Ovary (tissue), 9 donors: Measurements from ENCODE around the gene LIFR. TPM values are rescaled to one million over a fixed set of nuclear protein-coding genes. Genes with fewer than 3 reads are reported as not detected.
"Not testable (repeated sequence)": the region's sequence is repeated elsewhere in the genome, so short reads cannot be mapped to it uniquely, and the experiment has no call there.

Experiments
- DNase-seq, 5 donors: peaks; one replicate each; pipeline ENCODE4 v3.0.0-alpha.2; 2019 to 2020
- H3K27ac ChIP-seq, 2 donors: fragments of 200-600 bp; one replicate each; pipeline versions ENCODE4 v1.5.1 to v1.8.0; 2019 to 2022
- H3K27me3 ChIP-seq: fragments of 200-600 bp; one replicate; pipeline ENCODE4 v1.8.0; 2022
- H3K36me3 ChIP-seq: fragments of 200-600 bp; sonication (generic); one replicate; pipeline ENCODE4 v1.5.1; 2019
- H3K4me1 ChIP-seq: one replicate; pipeline ENCODE4 v1.8.1; 2013; ENCODE audit warnings: mild to moderate bottlenecking, moderate library complexity; ENCODE audit not compliant: insufficient read depth
- H3K4me3 ChIP-seq: fragments of 200-600 bp; sonication (generic); one replicate; pipeline ENCODE4 v1.5.1; 2017
- H3K9me3 ChIP-seq, 2 donors: fragments of 200-600 bp in 1 of 2; sonication (generic) in 1 of 2; one replicate each; pipeline versions ENCODE4 v1.5.1 to v1.8.1; 2013 to 2019; ENCODE audit warnings: mild to moderate bottlenecking in 1 of 2, moderate library complexity in 1 of 2
- EP300 ChIP-seq: sonication (generic); formaldehyde crosslinking; IDR thresholded peaks from one replicate; pipeline ENCODE4 v1.6.1; 2017; ENCODE audit warnings: antibody characterized with exemption
- POLR2A ChIP-seq: fragments of 450-650 bp; IDR thresholded peaks from one replicate; pipeline ENCODE4 v1.6.1; 2017; ENCODE audit warnings: antibody characterized with exemption, mild to moderate bottlenecking, moderate library complexity
- WGBS, 3 donors: extraction: QIAGEN DNeasy Blood & Tissue Kit in 1 of 3; methylation state at CpG; one replicate each; pipeline versions ENCODE4 v1.1.5 to v1.1.7; 2013 to 2017; 5-methylcytosine and 5-hydroxymethylcytosine counted together
- intact Hi-C, 4 donors: fragments of 100-400 bp; cut with DNase I; formaldehyde crosslinking; loops; one replicate each; pipeline versions ENCODE4 v1.11.0 to v1.15.1; 2022 to 2023
- polyA plus RNA-seq, 2 donors: library from polyadenylated mRNA; stranded (reverse); fragments of 200-250 nt in 1 of 2; fragments of 350-450 nt in 1 of 2; fragmentation: Illumina TruSeq in 1 of 2; extraction: RNeasy Lipid Tissue Mini Kit (QIAGEN cat#74804) in 1 of 2; gene quantifications; one replicate each; pipeline ENCODE4 v1.2.3, GENCODE V29; 2013 to 2014
- total RNA-seq, 7 donors: library from RNA; depleted of rRNA in 2 of 7; stranded (reverse); fragments of >200 nt in 2 of 7; fragmentation: NEBNext Ultra II Directional in 3 of 7; extraction: Animal tissue kit (Norgen Biotek cat#: 25700) in 3 of 7; gene quantifications; one replicate each; pipeline versions ENCODE4 v1.1.0 to v1.2.4, GENCODE V29; 2016 to 2023
- TF ChIP-seq, protein P1 (sequence below), 3 donors: fragments of 450-650 bp in 2 of 3; fragments of 200-600 bp in 1 of 3; IDR thresholded peaks; one replicate each; pipeline versions ENCODE4 v1.5.1 to v1.8.0; 2016 to 2022; ENCODE audit warnings: antibody characterized with exemption in 3 of 3, mild to moderate bottlenecking in 1 of 3
- donor health status: DM: no; HTN: no; CAD: no; lungs with moderate emphysema.
- donor health status: DM: no; HTN: no; CAD: no.
- donor health status: Bipolar disorder and iron deficiency.
- donor health status: DM: yes; HTN: yes; CAD: no.
- donor health status: DM: no; HTN: no; CAD: no.
- donor health status: DM: yes; HTN: yes; CAD: no.

The LIFR gene
- total and polyA plus RNA-seq, 9 donors, result 17.3 to 143 (median 89.3) TPM

DNA sequence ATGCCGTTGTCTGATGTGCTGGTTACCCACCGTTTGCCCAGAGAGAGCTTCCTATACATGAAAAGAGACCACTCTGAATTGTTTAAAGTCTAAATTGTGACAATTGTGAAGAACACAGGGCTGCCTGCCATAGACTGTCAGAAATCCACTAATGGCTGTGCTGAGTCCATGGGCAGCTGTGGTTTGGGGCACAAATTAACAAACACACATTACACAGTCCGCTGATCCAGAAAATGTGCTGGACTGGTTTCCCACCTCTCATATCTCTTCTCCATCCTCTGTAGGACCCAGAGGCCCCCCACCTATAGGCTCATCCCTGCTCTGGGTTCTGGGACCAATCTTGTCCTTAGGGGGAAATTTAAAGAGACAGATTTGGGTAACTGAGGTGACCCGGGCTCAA lies 19.0 kb upstream of the LIFR start:
- 90 to 91% (median 91%) methylated on average over 4 of the region's 4 CpGs for WGBS, 3 donors
- H3K4me1 ChIP-seq, result no peaks in the 10 kb centered on the region
- H3K27ac ChIP-seq, result no peak overlapping the region
- TF ChIP-seq POLR2A, result no peak
- DNase-seq, result no peak
- no peak overlapping the region for H3K4me3 ChIP-seq
- no peaks in the 10 kb centered on the region for H3K36me3 ChIP-seq
- H3K27me3 ChIP-seq, result no peaks in the 10 kb centered on the region
- no peaks in the 10 kb centered on the region for H3K9me3 ChIP-seq
- intact Hi-C loops, result no loop called here

DNA sequence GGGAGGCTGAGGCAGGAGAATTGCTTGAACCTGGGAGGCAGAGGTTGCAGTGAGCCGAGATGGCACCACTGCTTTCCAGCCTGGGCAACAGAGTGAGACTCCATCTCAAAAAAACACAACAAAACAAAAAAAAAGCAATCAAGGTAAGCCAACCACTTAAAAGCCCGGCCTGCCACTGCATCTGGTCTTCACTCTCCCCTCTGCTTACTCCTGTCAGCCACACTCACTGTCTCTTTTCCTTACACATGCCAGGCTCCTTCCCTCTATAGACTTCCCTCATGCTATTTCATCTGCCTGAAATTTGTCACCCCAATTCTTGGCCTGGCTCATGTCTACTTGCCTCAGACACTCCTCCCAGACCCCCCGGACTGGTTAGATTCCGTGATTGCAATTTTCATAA lies 17.6 kb upstream of the LIFR start:
- WGBS, 3 donors, result 95% methylated on average over 4 of the region's 4 CpGs
- no peak for DNase-seq
- Histone ChIP-seq H3K27ac (no peak overlapping the region), H3K27me3 (no peaks in the 10 kb centered on the region), H3K36me3 (no peaks in the 10 kb centered on the region), H3K9me3 (no peaks in the 10 kb centered on the region), H3K4me3 (no peak overlapping the region), H3K4me1 (no peaks in the 10 kb centered on the region)
- intact Hi-C loops, result no loop called here
- TF ChIP-seq POLR2A (no peak), EP300 (no peak)
- TF ChIP-seq, protein P1, sequence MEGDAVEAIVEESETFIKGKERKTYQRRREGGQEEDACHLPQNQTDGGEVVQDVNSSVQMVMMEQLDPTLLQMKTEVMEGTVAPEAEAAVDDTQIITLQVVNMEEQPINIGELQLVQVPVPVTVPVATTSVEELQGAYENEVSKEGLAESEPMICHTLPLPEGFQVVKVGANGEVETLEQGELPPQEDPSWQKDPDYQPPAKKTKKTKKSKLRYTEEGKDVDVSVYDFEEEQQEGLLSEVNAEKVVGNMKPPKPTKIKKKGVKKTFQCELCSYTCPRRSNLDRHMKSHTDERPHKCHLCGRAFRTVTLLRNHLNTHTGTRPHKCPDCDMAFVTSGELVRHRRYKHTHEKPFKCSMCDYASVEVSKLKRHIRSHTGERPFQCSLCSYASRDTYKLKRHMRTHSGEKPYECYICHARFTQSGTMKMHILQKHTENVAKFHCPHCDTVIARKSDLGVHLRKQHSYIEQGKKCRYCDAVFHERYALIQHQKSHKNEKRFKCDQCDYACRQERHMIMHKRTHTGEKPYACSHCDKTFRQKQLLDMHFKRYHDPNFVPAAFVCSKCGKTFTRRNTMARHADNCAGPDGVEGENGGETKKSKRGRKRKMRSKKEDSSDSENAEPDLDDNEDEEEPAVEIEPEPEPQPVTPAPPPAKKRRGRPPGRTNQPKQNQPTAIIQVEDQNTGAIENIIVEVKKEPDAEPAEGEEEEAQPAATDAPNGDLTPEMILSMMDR (IDR thresholded peaks at IDR 0.05), result no peak

DNA sequence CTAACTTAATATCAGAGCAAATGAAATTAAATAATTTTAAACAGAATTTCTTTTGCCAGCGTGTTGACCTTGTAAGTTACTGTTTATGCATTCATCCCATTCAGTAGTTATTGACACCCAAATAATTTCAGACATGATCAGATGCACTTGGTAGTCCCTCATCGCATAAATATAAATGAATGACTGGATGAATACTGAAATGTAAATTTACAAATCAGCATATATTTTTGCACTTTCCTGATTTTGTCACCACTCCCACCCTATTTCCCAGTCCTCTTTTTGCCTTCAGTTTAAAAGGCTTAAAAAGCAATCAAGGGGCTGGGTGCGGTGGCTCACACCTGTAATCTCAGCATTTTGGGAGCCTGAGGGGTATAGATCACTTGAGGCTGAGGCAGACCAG lies 17.1 kb upstream of the LIFR start:
- TF ChIP-seq, protein P1 (IDR thresholded peaks at IDR 0.05), result no peak
- TF ChIP-seq POLR2A (no peak), EP300 (no peak)
- H3K36me3 ChIP-seq, result no peaks in the 10 kb centered on the region
- H3K4me1 ChIP-seq, result no peaks in the 10 kb centered on the region
- intact Hi-C loops, result no loop called here
- no peaks in the 10 kb centered on the region for H3K27me3 ChIP-seq
- H3K27ac ChIP-seq, result no peak overlapping the region
- no peak for DNase-seq
- 93% methylated on average over 3 of the region's 3 CpGs for WGBS, 3 donors
- H3K4me3 ChIP-seq, result no peak overlapping the region
- no peaks in the 10 kb centered on the region for H3K9me3 ChIP-seq

DNA sequence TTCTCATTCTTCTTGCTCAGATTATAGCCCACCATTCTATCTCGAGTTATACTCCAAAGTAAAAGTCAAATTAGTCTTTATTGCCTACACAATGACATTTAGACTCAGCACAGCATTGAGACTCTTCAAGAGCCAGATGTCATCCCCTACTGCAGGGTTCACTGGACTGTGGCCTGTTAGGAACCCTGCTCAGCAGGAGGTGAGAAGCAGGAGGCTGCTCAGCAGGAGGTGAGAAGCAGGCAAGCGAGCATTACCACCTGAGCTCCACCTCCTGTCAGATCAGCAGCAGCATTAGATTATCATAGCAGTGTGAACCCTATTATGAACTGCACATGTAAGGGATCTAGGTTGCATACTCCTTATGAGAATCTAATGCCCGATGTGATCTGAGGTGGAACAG lies 12.7 kb upstream of the LIFR start:
- no peak overlapping the region for H3K27ac ChIP-seq
- H3K9me3 ChIP-seq, result no peaks in the 10 kb centered on the region
- H3K27me3 ChIP-seq, result no peaks in the 10 kb centered on the region
- DNase-seq, result no peak
- no peaks in the 10 kb centered on the region for H3K4me1 ChIP-seq
- no peaks in the 10 kb centered on the region for H3K36me3 ChIP-seq
- TF ChIP-seq POLR2A, result no peak
- TF ChIP-seq EP300, result no peak
- TF ChIP-seq, protein P1 (IDR thresholded peaks at IDR 0.05), result no peak
- 89 to 93% (median 91%) methylated on average over 3 of the region's 3 CpGs for WGBS, 3 donors
- no peak overlapping the region for H3K4me3 ChIP-seq
- intact Hi-C loops, result no loop called here

DNA sequence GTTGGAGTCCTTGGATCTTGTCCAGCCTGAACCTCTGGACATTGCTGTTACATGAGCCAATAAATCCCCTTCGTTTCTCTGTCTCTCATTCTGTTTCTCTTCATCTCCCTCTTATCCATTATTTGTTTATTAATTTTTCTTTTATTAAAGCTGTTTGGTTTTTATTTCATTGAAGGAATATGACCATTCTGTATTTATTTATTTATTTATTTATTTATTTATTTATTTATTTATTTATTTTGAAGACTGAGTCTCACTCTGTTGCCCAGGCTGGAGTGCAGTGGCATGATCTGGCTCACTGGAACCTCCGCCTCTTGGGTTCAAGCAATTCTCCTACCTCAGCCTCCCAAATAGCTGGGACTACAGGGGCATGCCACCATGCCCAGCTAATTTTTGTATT lies 10.9 kb upstream of the LIFR start:
- H3K4me3 ChIP-seq, H3K4me1 ChIP-seq, H3K36me3 ChIP-seq, H3K27ac ChIP-seq, DNase-seq, intact Hi-C loops, H3K9me3 ChIP-seq, H3K27me3 ChIP-seq: not testable (repeated sequence)
- WGBS, 3 donors, result 96 to 98% (median 98%) methylated on average over 2 of the region's 2 CpGs

GRCh38 chr5:38563624-38564023 lies 7.2 kb upstream of the LIFR start:
- TF ChIP-seq POLR2A (no peak), EP300 (no peak)
- TF ChIP-seq, protein P1 (IDR thresholded peaks at IDR 0.05), result no peak
- H3K36me3 ChIP-seq, result no peaks in the 10 kb centered on the region
- no peak for DNase-seq
- H3K4me3 ChIP-seq, result no peak overlapping the region
- no peaks in the 10 kb centered on the region for H3K9me3 ChIP-seq
- no peaks in the 10 kb centered on the region for H3K27me3 ChIP-seq
- intact Hi-C loops, result no loop called here
- 88 to 93% (median 92%) methylated on average over 5 of the region's 5 CpGs for WGBS, 3 donors
- H3K27ac ChIP-seq, result no peak overlapping the region
- no peaks in the 10 kb centered on the region for H3K4me1 ChIP-seq
